T-helper 2 cell treated with Interferon-gamma antibody and Interleukin-4, amounts not matched to agents 5 μg/mL and 100 μg/mL, for 36 hours (primary cell): Measurements from ENCODE around the gene SLC34A2.
"Not testable (repeated sequence)": the region's sequence is repeated elsewhere in the genome, so short reads cannot be mapped to it uniquely, and the experiment has no call there.

ENCODE experiments used
- DNase-seq: peaks from one replicate; pipeline ENCODE4 v3.0.0; 2021; ENCODE audit warnings: low spot score
- H3K27ac Mint-ChIP-seq: one replicate; pipeline ENCODE4 v1.8.0; 2021; ENCODE audit warnings: mild to moderate bottlenecking, mixed read lengths
- H3K27me3 Mint-ChIP-seq: one replicate; pipeline ENCODE4 v1.8.0; 2021; ENCODE audit warnings: low read depth, mixed read lengths
- H3K36me3 Mint-ChIP-seq: one replicate; pipeline ENCODE4 v1.8.0; 2021; ENCODE audit warnings: low read depth, mixed read lengths
- H3K4me1 Mint-ChIP-seq: one replicate; pipeline ENCODE4 v1.8.0; 2021; ENCODE audit warnings: low read depth, mixed read lengths
- H3K4me3 Mint-ChIP-seq: one replicate; pipeline ENCODE4 v1.8.0; 2022; ENCODE audit warnings: mild to moderate bottlenecking, moderate library complexity, mixed read lengths
- H3K9me3 Mint-ChIP-seq: one replicate; pipeline ENCODE4 v1.8.0; 2021; ENCODE audit warnings: mixed read lengths

Gene SLC34A2

DNA sequence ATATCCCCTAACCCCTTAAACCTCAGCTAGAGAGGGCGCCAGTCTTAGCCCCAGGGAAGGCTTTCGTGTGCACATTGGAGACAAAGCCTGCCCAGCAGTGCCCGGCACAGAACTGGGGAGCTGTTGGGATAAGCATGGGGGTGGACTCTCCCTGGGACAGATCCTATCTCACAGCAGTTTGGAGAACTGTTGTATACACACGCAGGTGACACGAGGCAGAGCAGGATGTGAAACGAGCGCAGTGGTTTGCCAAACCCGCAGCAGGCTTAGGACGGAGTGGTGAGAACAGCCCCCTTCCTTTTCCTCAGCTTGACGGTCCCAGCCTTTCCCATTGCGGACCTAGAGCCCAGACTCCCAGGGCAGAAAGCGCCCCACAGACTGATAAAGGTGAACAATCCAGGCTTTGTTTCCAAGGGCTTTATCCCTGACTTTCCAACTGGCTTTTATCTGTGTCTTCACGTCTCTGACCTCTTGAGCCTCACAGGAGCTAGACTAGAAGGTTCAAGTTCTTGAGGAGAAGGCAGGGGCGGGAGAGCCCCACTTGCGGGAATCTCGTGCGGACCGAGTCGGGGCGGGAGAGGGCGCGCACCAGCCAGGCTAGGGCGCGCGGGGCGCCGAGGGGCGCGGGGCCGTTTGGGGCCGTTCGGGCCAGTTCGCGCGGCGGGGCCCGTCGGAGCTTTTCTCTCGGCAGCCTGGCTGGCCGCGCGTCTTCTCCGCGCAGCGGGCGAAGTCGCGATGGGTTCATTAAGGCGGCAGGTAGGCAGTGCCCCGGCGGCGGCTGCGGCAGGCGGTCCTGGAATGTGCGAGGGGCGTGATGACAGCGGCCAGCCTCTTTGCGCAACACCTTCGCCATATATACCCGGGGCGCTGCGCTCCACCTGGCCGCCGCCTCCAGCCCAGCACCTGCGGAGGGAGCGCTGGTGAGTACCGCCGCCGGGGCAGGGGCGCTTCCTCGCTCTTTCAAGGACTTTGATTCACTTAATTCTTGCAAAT, at the start of gene SLC34A2:
SLC34A2 (plus strand) TSS at position 881 of the 993 bp plus-strand sequence. CDS start 6,650 bp downstream, outside the sequence.
- peaks cover 2% of the 10 kb centered on the region for H3K4me1 Mint-ChIP-seq
- no peaks in the 10 kb centered on the region for H3K9me3 Mint-ChIP-seq
- peaks cover 43% of the 10 kb centered on the region for H3K27me3 Mint-ChIP-seq
- H3K36me3 Mint-ChIP-seq, result no peaks in the 10 kb centered on the region
- H3K27ac Mint-ChIP-seq, result no peak within 1 kb of the TSS
- no peak within 1 kb of the TSS for H3K4me3 Mint-ChIP-seq
- no peak for DNase-seq

GRCh38 chr4:25608644-25609043, 47.0 kb upstream of the SLC34A2 start:
- Mint-ChIP-seq H3K4me3 (no peak overlapping the region), H3K27ac (no peak overlapping the region), H3K9me3 (no peaks in the 10 kb centered on the region), H3K27me3 (no peaks in the 10 kb centered on the region), H3K4me1 (no peaks in the 10 kb centered on the region), H3K36me3 (no peaks in the 10 kb centered on the region)
- no peak for DNase-seq

DNA sequence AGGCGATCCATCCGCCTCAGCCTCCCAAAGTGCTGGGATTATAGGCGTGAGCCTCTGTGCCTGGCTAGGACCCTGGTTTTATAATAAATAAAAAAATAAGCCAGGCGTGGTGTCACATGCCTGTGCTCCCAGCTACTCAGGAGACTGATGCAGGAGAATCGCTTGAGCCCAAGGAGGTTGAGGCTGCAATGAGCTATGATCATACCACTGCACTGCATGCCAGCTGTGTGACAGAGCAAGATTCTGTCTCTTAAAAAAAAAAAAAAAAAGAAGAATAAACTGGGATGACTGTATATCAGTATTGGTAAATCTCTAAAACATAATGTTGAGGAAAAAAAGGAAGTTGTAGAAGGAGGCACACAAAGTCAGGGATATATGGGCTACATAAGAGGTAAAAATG, 45.7 kb upstream of the SLC34A2 start:
- Mint-ChIP-seq H3K9me3 (no peaks in the 10 kb centered on the region), H3K27ac (no peak overlapping the region), H3K36me3 (no peaks in the 10 kb centered on the region), H3K4me1 (no peaks in the 10 kb centered on the region), H3K27me3 (no peaks in the 10 kb centered on the region), H3K4me3 (no peak overlapping the region)
- no peak for DNase-seq

- not testable (repeated sequence) for H3K4me3 Mint-ChIP-seq, H3K27me3 Mint-ChIP-seq, H3K4me1 Mint-ChIP-seq, H3K9me3 Mint-ChIP-seq, H3K36me3 Mint-ChIP-seq, H3K27ac Mint-ChIP-seq, DNase-seq
Observed at GRCh38 chr4:25613613-25614012, 42.0 kb upstream of the SLC34A2 start.

- Mint-ChIP-seq H3K27ac (no peak overlapping the region), H3K27me3 (no peaks in the 10 kb centered on the region), H3K4me3 (no peak overlapping the region), H3K4me1 (no peaks in the 10 kb centered on the region), H3K36me3 (no peaks in the 10 kb centered on the region), H3K9me3 (no peaks in the 10 kb centered on the region)
- no peak for DNase-seq
Observed at GRCh38 chr4:25614807-25615206, 40.8 kb upstream of the SLC34A2 start.

DNA sequence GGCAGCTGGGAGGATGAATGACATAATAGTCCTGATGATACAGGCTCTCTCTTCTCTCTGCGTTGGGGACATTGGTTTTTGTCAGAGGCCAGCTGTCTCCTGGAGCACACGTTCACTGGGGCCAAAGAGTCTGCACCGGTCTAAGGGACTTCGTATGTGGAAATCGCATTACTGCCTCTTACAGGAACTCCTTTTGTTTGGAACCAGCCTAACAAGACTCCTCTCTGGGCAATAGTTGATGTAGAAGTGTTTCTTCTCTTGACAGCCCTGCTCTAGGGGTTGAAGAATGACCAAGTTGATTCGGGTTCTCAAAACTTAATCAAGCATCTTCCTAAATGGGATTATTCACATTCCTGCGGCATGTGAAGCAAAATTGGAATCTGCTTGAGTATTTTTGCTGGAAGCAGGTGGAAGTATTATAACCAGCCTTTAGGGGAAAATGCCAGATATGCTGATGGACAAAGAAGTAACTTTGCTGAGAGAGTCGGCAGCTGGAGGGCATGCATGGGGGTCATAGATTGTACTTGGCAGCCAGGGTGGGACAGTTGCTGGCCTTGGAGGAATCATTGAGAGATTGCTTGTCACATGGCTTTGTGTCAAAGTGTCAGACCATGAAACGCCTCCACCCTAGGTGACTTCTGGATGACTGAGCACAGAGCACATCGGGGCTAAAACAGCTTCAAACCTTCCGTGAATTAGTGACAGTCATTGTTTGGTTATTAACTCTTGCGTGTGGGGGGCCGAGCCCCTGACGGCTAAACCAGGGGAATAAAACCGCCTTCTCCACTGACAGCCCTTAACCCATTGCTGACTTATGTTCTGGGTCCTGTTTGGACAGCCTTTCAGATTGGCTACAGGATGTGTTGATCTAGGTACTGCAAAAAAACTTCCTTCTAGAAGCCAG, 34.4 kb upstream of the SLC34A2 start:
- no peaks in the 10 kb centered on the region for H3K36me3 Mint-ChIP-seq
- H3K27me3 Mint-ChIP-seq, result peaks cover 14% of the 10 kb centered on the region
- no peak for DNase-seq
- H3K4me3 Mint-ChIP-seq, result no peak overlapping the region
- H3K4me1 Mint-ChIP-seq, result peaks cover 1% of the 10 kb centered on the region
- H3K27ac Mint-ChIP-seq, result no peak overlapping the region
- no peaks in the 10 kb centered on the region for H3K9me3 Mint-ChIP-seq

DNA sequence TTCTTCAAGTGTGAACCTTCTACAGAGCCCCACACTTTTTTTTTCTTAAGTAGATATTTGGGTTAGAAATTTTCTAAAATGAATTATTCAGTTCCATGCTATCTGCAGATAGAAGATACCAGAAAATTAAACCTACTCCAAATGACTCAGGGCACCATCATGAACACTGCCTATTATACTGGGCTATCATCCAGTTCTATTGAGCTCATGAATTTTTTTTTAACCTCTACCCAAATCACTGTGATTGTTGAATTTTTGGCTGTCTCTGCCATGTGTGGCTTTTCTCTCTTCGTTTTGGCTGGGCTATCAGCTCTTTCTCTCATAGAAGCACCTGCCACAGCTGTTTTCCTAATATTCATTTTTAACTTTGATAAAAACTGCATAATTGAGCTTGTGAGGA, 31.0 kb upstream of the SLC34A2 start:
- Mint-ChIP-seq H3K4me3 (no peak overlapping the region), H3K36me3 (no peaks in the 10 kb centered on the region), H3K4me1 (peaks cover 1% of the 10 kb centered on the region), H3K27ac (no peak overlapping the region), H3K9me3 (no peaks in the 10 kb centered on the region), H3K27me3 (peaks cover 14% of the 10 kb centered on the region)
- no peak for DNase-seq

- Mint-ChIP-seq H3K27ac (no peak overlapping the region), H3K4me1 (no peaks in the 10 kb centered on the region), H3K9me3 (no peaks in the 10 kb centered on the region), H3K27me3 (peaks cover 6% of the 10 kb centered on the region), H3K36me3 (no peaks in the 10 kb centered on the region), H3K4me3 (no peak overlapping the region)
- no peak for DNase-seq
Observed at GRCh38 chr4:25628451-25628850, 27.2 kb upstream of the SLC34A2 start.

GRCh38 chr4:25632135-25632534, 23.5 kb upstream of the SLC34A2 start:
- Mint-ChIP-seq H3K27ac (no peak overlapping the region), H3K27me3 (no peaks in the 10 kb centered on the region), H3K36me3 (no peaks in the 10 kb centered on the region), H3K9me3 (no peaks in the 10 kb centered on the region), H3K4me3 (no peak overlapping the region), H3K4me1 (no peaks in the 10 kb centered on the region)
- no peak for DNase-seq

- no peak for DNase-seq
- Mint-ChIP-seq H3K36me3 (no peaks in the 10 kb centered on the region), H3K27me3 (no peaks in the 10 kb centered on the region), H3K4me1 (no peaks in the 10 kb centered on the region), H3K9me3 (no peaks in the 10 kb centered on the region), H3K27ac (no peak overlapping the region), H3K4me3 (no peak overlapping the region)
Observed at GRCh38 chr4:25633541-25633940, 22.1 kb upstream of the SLC34A2 start.

- no peaks in the 10 kb centered on the region for H3K4me1 Mint-ChIP-seq
- no peaks in the 10 kb centered on the region for H3K36me3 Mint-ChIP-seq
- H3K27ac Mint-ChIP-seq, result no peak overlapping the region
- H3K9me3 Mint-ChIP-seq, result no peaks in the 10 kb centered on the region
- no peak for DNase-seq
- no peak overlapping the region for H3K4me3 Mint-ChIP-seq
- H3K27me3 Mint-ChIP-seq, result no peaks in the 10 kb centered on the region
Observed at GRCh38 chr4:25635501-25635900, 20.1 kb upstream of the SLC34A2 start.

DNA sequence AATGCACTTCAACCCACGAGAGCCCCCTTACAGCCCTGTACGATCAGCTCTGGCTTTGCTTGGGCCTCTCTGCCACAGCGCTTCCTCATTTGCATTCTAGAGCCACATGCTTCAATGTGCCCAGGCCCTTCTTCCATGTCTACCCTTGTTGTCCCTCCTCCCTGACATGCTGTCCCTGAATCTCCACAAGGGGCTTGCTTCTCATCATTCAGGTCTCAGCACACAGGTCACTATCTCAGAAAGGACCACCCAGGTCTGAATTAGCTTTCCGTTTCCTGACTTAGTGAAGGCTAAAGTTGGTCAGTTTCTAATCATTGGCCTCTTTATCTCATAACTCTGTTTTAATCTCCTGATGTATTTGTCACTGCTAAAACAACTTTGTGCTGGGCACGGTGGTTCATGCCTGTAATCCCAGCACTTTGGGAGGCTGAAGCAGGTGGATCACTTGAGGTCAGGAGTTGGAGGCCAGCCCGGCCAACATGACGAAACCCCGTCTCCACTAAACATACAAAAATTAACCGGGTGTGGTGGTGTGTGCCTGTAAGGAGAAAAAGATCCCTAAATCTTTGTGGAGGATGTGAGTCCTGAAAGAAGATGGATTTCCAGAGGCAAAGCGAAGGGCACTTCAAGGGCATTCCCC, 17.9 kb upstream of the SLC34A2 start:
- Mint-ChIP-seq H3K9me3 (no peaks in the 10 kb centered on the region), H3K27me3 (peaks cover 2% of the 10 kb centered on the region), H3K27ac (no peak overlapping the region), H3K4me3 (no peak overlapping the region), H3K4me1 (no peaks in the 10 kb centered on the region), H3K36me3 (no peaks in the 10 kb centered on the region)
- no peak for DNase-seq

DNA sequence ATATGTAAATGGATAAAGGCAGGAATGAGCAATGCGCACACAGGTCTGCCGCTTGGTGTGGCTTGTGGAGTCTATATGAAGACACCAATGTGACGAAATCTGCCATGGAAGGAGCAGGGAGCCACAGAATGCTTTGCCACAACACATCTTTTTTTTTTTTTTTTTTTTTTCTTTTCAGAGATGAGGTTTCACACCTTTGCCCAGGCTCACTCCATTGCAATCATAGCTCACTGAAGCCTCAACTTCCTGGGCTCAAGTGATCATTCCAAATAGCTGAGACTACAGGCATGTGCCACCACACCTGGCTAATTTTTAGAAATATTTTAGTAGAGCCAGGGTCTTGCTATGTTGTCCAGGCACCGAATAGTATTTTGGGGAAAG, 17.4 kb upstream of the SLC34A2 start:
- Mint-ChIP-seq H3K27ac (no peak overlapping the region), H3K4me3 (no peak overlapping the region), H3K4me1 (no peaks in the 10 kb centered on the region), H3K9me3 (no peaks in the 10 kb centered on the region), H3K27me3 (peaks cover 2% of the 10 kb centered on the region), H3K36me3 (no peaks in the 10 kb centered on the region)
- no peak for DNase-seq

GRCh38 chr4:25638806-25639205, 16.8 kb upstream of the SLC34A2 start:
- no peak overlapping the region for H3K4me3 Mint-ChIP-seq
- H3K4me1 Mint-ChIP-seq, result no peaks in the 10 kb centered on the region
- H3K27ac Mint-ChIP-seq, result no peak overlapping the region
- peaks cover 2% of the 10 kb centered on the region for H3K27me3 Mint-ChIP-seq
- DNase-seq, result no peak
- no peaks in the 10 kb centered on the region for H3K9me3 Mint-ChIP-seq
- no peaks in the 10 kb centered on the region for H3K36me3 Mint-ChIP-seq
